ENCODE measurements around the gene SGCD.

DNA sequence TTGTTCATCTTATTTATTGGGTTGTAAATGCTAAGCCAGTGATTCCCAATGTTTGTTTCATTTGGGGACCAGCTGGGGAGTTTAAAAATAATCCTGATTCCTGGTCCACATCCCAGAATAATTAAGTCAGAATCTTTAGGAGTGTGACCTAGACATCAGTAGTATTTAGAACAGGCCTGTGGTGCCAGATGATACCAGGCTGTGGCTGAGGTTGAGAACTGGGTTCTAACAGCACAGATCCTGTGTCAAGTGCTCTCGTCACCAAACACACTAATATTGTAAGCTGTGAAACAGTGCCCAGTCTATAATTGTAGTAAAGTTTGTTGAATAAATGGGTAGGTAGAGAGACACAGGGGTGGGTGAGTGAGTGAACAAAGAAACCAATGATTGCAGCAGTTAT, 351.0 kb downstream of the SGCD start:
- TF ChIP-seq CTCF (IDR thresholded peaks at IDR 0.05): no peak
- TF ChIP-seq POLR2A (IDR thresholded peaks at IDR 0.05): no peak
